GM21717 (cell line): ENCODE results near the gene LPP.
"Not testable (repeated sequence)": the region's sequence is repeated elsewhere in the genome, so short reads cannot be mapped to it uniquely, and the experiment has no call there.

Source experiments
- ATAC-seq: cut with Tn5 transposase; IDR thresholded peaks from one replicate; pipeline ENCODE4 v1.9.1; 2021; ENCODE audit warnings: mild to moderate bottlenecking, moderate library complexity; ENCODE audit not compliant: unreplicated experiment

The LPP gene

DNA sequence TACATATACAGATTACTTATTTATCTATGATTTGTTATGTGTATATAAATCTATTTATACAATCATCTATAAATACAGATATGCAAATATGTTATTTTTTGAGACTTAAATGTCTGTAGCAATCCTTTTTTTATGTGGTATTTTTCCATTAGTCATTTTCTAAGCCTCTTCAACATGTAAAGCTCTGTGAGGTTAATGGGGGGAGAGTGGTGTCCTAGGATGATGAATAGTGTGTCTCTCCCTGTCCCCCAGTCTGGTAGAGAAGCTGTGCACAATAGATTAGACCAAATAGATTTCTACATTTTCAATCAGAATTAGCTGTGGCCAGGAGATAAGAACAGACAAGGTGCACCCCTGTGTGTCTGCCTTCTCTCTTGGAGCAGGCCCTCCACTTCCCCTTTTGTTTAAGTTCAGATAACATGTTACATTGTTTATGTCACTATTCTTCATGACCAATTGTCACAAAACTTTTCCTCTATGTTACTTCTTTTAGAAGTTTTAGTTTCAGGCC, 453.9 kb downstream of the LPP start:
- ATAC-seq: no peak

DNA sequence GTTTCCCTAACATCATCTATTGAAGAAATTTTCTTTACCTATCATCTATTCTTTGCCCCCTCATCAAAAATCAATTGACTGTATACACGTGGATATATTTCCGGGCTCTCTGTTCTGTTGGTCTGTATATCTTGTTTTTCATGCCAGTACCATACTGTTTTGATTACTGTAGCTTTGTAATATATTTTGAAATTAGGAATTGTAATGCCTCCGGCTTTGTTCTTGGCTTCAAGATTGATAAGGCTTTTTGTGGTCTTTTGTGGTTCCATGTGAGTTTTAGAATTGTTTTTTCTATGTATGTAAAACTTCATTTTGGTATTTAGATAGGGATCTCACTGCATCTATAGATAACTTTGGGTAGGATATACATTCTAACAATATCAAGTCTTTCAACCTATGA, 454.4 kb downstream of the LPP start:
- no peak for ATAC-seq

DNA sequence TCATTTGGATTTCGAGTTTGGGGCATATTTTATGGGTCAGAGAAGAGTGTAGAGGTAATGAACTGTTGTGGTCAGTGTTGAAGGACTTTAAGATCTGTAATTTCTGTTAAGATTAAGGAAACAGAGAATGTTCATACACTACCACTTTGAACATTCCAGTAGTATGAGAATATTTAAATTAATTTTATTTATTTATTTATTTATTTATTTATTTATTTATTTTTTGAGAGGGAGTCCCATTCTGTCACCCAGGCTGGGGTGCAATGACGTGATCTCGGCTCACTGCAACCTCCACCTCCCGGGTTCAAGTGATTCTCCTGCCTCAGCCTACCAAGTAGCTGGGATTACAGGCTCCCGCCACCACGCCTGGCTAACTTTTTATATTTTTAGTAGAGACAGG, 459.8 kb downstream of the LPP start:
- not testable (repeated sequence) for ATAC-seq

DNA sequence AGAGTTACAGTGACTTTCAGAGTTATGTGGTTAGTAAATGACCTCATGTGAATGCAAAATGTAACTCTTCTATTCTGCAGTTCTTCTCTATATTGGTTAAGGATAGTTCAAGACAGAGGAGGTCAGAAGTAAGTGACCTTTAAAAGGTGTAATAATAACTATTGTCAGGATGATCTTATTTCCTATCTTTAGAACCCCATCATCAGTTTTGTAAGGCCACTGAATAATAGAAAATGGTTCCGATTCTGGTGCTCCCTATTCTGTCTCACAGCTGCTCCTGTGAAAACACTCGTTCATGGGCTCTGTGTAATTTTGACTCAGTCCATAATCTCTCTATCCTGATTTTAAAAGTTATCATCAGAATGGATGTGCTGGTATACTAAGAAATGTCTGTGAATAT, 463.3 kb downstream of the LPP start:
- no peak for ATAC-seq

DNA sequence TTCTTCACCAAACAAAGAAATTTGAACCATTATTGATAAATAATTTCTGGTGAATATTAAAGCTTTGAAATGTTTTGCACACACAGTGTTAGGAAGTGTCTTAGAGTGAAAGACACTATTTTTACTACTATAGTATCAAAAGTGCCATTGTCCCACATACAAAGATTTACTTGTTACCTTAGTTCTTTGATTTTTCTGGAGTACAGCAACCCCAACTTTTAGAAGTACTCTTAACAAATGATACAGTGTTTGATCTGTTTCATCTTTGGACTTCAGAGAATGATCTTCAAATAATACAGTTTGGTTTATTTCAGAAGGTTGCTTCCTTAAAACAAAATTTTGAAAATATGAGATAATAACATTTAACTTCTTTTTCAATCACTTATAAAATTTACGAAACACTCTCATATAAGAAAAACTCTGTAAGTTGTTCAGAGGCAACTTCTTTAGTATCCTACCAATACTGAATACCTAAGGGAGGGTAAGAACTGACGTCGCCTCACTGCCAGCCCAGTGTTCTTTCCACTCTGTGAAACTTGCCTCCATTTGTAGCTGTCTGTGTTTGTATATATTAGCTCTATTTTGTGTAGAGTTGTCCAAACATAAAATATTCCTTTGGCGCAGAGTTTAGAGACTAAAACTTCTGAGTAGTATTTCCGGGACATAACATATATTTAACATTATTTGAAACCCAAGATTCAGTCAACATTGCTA, 464.2 kb downstream of the LPP start:
- no peak for ATAC-seq

DNA sequence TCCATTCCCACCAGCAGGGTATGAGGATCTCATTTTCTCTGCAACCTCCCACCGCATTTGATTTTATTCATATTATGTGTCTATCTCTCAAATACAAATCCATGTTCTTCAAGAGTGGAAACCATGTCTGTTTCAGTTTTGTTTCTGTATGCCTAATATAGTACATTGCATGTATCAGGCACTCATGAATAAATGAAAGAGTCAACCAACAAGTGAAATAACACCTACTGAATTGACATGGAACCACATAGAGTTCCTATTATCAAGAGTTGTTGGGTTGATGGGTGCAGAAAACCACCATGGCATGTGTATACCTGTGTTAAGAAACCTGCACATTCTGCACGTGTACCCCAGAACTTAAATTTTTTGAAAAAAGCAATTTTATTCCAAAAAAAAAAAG, 466.8 kb downstream of the LPP start:
- no peak for ATAC-seq

DNA sequence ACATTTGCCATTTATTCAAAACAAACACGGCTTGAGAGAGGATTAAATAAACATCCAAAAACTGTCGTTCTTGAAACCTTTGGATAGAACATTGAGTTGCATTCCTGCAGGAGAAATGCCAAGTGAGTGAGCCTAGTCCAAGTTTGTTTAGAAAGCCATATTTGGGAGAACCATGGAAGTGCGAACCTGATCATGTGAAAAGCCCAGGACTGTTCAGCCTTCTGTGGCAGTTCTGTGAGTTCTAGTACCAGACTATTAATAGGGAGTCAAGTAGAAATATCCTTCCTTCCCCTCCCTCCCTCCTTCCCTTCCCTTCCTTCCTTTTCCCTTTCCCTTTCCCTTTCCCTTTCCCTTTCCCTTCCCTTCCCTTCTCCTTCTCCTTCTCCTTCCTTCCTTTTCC, 470.4 kb downstream of the LPP start:
- ATAC-seq: no peak

DNA sequence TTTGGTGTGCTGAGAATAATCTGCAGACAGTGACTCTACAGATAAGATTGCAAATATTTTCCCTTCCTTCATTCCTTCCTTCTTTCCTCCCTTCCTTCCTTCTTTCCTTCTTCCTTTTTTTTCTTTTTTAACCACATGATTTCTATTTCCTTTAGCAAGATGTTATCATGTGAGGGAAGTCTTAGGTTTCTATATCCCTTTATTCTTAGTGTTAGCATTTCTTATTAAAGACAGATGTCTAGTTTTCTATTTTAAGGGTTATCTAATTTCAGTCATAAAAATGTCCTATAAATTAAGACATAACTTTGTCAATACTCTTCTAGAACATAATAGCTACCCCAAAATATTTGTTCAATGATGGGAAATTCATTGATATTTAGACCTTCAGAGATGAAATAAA, 470.9 kb downstream of the LPP start:
- no peak for ATAC-seq

DNA sequence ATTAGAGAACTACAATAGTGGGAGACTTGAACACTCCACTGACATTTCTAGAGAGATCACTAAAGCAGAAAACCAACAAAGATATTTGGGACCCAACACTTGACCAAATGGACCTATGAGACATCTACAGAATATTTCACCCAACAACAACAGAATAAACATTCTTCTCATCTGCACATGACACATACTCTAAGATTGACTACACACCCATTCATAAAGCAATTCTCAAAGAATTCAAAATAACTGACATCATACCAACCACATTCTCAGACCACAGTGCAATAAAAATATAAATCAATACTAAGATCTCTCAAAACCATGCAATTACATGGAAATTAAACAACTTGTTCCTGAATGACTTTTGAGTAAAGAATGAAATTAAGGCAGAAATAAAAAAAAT, 473.7 kb downstream of the LPP start:
- no peak for ATAC-seq

DNA sequence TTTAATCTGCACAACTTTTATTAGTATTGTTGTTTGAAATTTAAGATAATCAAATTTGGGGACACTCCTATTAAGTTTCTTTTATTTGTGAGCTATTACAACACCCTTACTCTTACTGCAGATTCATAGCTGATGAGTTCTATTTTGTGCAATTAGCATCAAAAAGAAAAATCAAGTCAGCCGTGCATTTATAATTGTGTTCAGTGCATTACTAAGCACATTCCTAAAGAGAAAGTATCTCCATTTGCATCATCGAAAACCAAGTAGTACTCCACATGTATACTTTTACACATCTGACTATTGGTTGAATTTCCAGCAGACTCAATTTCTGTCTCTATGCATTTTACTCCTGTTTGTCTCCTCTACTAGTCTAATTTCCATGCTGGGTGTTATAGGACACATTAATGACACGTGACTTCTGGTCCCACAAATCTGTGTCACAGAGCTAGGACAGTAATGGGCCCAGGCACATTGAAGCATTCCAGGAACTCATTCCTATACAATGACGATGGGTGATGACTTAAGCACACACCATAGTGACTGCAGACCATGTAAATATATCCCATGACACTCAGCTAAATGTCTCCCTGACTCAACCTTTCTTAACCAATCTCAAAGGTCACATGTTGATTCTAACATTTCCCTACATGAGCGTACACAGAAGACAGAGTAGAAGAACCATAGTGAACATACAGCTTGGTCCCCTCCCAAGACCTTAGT, 477.5 kb downstream of the LPP start:
- no peak for ATAC-seq

DNA sequence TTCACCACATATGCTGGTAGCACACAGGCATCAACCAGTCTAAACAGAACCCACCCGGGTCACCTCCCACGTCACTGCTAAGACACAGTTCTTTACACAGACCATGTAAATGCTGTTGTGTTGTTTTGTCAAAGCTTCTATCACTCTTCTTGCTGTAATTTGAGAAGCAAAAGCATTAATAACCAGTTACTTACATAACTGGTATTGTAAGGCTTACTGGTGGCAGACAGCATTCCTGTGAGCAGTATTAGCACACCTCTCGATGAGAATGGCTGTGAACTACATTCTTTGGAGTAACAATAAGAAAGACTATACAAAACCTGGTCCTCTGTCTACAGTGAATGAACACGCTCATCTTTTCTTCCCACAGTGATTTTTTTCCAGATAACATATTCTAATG, 479.2 kb downstream of the LPP start:
- ATAC-seq: no peak

DNA sequence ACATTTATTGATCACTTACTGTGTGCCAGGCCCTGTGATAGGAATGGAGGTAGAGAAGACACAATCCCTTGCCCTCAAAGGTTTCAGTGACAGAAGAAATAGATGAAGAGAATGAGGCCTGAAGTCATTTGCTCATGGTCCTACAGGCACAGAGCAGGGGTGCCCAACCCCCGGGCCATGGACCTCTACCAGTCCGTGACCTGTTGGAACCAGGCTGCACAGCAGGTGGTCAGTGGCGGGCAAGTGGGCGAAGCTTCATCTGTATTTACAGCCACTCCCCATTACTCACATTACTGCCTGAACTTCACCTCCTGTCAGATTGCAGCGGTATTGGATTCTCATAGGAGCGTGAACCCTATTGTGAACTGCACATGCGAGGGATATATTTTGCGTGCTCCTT, 480.3 kb downstream of the LPP start:
- ATAC-seq: no peak

DNA sequence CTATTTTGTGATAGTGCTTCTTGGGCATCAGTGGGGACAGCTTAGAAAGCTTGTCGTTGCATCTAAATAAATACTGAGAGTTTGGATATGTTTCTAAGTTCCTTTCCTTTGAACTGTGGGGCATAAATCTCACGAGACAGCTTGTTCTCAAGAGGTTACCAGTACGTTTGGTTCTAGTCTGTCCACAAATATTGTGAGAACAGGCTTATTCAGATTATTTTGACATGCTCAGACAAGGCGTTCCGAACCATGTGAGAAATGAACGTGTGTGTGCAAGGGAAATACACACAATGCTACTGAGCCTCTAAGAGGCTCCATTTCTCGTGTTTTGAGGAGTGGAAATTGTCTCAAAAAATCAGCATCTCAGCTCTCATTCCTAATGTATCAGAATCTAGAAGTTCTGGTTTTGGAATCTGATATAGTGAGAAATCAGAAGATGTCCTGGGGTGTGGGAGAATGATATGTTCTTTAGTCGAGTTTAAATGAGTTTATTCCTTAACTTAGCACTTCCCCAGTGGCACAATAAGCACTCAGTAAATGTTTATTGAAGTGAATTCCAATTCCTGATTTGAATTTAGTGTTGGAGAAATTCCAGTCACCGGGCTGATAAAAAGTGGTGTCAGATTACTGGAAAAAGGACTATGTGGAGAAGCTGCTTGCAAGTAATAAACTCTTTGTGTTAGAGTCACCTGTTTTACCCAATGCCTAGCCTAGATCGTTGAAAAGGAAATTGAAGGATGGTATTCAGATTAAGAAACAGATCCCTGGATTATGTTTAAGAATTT, 481.5 kb downstream of the LPP start:
- ATAC-seq: no peak

DNA sequence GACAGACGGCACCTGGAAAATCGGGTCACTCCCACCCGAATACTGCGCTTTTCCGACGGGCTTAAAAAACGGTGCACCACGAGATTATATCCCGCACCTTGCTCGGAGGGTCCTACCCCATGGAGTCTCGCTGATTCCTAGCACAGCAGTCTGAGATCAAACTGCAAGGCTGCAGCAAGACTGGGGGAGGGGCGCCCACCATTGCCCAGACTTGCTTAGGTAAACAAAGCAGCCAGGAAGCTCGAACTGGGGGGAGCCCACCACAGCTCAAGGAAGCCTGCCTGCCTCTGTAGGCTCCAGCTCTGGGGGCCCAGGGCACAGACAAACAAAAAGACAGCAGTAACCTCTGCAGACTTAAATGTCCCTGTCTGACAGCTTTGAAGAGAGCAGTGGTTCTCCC, 482.3 kb downstream of the LPP start:
- ATAC-seq: not testable (repeated sequence)

DNA sequence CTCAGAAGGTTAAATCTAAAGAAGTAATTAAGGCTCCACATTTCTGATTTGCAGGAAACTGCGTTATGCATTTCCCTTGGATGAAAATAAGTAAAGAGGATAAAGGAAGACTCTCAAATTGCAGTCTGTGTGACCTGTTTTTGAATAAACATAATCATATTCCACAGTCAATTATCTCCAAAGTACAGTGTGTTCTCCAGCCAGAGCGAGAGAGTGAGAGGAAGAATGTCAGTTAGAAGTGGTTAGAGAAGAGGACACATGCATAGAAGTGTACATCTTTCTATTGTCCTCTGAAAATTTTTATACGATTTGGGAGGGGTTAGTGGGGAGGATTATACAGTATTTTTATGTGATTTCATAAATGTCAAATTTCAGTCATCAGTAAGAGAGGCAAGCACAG, 487.1 kb downstream of the LPP start:
- no peak for ATAC-seq

DNA sequence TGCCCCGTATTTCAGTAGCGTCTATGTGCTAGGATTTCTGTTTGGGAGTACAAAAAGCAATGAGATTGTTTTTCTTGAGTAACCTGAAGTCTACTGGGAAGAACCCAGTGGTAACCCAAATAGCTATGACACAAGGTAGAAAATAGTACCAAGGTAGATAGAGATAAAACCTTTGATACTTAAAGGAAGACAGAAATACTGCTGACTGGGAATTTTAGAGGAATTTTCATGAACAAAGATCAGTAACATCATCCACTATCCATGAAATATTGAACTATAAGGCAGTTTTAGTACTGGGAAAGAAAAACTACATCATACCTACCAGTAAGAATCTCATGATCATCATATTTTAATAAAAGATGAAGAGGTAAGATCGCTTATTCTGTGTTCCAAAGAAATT, 489.8 kb downstream of the LPP start:
- no peak for ATAC-seq

DNA sequence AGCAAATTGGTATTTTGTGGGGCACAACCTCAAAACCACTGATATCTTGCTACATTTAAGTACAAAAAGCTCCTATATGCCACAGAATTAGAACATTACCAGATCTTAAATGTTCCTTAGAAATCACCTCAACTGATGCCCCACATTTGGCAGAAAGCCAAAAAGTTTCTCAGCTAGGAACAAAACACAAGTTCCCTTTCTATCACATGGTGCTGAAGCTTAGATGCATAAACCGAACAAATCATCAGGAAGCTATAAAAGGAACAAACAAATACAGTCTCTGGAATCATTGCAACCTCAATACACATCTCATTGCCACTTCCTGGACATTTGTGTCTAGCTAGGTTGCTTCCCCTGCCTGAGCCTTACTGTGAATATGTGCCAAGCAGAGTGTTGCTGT, 492.6 kb downstream of the LPP start:
- no peak for ATAC-seq

DNA sequence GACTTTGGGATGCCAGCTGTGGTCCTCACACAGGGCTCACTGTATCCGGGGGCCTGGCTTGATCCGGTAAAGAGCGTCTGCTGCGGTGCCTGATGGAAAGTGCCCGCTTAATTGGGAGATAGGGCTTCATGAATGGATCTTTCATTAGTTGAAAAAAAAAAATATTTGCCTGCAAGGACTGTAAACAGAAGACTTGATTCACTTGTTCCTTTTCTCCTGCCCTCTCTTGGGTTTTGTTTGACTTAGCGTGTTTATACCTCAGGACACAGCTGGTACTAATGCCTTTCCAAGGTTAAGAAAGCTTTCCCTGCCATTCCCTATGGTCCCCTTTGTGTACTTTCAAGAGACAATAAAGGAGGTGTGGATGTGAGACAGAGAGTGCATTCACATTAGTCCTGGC, 493.3 kb downstream of the LPP start:
- no peak for ATAC-seq

DNA sequence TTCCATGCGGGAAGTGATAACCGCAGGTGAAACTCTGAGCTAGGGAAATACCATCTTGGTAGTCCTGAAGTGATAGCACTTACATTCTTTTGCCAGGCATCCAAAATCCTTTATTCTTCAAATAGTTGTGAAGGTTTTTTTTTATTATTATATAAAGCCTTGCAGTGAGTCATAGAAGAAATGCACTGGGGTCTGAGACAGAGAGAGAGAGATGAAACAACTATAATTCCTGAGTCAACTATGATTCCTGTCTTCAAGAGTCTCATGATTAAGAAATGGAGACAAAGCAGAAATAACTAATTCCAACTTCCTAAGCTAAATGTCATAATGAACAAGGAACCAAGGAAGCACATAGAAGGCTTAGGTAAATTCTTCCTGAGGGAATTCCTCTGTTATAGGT, 495.6 kb downstream of the LPP start:
- no peak for ATAC-seq

DNA sequence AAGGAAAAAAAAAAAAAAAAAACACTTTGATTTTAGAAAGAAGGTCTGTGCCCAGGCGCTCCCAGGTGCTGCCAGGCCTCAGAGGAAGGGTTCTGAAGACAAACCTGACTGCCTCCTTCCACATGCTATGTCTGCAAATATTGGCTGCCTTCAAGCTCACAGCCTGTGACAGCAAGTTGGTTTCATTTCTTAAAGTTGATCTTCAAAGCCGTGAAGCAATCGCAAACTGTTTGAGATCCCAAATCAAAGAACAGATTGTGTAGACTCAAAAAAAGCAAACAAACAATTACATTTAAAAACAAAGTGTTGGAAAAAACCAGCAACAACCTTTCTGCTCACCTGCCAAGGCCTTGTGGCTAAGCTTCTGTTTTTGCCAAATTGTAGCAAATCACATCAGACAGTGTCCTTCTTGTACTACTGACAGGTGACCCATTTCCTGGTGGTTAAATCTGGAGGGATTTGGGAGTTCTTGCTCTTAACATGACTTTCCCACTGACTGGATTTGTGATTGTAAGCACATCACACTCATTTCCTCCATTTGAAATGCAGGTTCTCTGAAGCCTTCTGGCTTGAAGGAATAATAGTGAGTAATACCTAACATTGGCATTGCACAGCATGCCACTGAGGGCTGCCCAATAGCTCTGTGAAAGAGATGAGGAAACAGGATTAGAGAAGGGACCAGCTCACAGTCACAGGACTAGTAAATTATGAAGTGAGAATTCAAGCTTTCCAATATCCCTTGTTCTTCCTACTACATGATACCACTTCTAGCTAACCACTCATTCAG, 502.4 kb downstream of the LPP start:
- ATAC-seq: no peak

DNA sequence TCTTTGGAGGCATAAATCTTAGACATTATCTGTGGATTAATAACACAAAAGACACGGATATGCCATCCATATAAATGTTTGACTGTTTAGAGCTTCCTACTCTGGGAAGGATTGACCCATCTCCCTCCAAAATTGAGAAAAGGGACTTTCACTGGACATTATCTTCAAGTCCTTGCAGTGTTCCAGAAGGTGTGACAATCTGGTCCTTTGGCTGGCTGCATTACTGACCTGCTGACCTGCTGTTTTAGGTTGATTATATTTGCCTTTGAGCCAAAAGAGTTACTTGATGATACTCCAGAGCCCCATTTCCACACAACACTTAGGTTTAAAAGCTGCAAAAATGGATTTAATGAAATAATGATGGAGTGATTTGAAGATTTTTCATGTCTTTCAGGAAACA, 504.6 kb downstream of the LPP start:
- ATAC-seq: no peak
